Heart right ventricle (tissue), 16 donors: ENCODE measurements around the gene CLEC4C. TPM values are rescaled to one million over a fixed set of nuclear protein-coding genes. Genes with fewer than 3 reads are reported as not detected.
A peak's percentile ranks its signal among the peaks of the same experiment; 100 is the strongest.

Source experiments
- ATAC-seq, 8 donors: fragments of 200-7000 bp; cut with Tn5 transposase; one replicate each; pipeline ENCODE4 v1.9.1; 2020; ENCODE audit warnings: mild to moderate bottlenecking in 8 of 8, moderate library complexity in 8 of 8, moderate number of reproducible peaks in 1 of 8
- DNase-seq, 2 donors: peaks; one replicate each; pipeline ENCODE4 v3.0.0-alpha.2; 2020
- H3K27ac ChIP-seq, 10 donors: fragments of 200-600 bp; sonication (generic) in 2 of 10; one replicate each; pipeline versions ENCODE4 v1.5.0 to v1.8.0; 2020 to 2022; ENCODE audit warnings: mild to moderate bottlenecking in 3 of 10
- H3K27me3 ChIP-seq, 7 donors: fragments of 200-600 bp; one replicate each; pipeline ENCODE4 v1.8.0; 2021 to 2022; ENCODE audit warnings: mild to moderate bottlenecking in 2 of 7
- H3K36me3 ChIP-seq, 9 donors: fragments of 200-600 bp; sonication (generic) in 1 of 9; one replicate each; pipeline versions ENCODE4 v1.5.0 to v1.8.0; 2020 to 2022; ENCODE audit warnings: mild to moderate bottlenecking in 2 of 9
- H3K4me1 ChIP-seq, 9 donors: fragments of 200-600 bp; sonication (generic) in 1 of 9; one replicate each; pipeline versions ENCODE4 v1.5.0 to v1.8.0; 2020 to 2022; ENCODE audit warnings: mild to moderate bottlenecking in 4 of 9
- H3K4me3 ChIP-seq, 10 donors: fragments of 200-600 bp; sonication (generic) in 2 of 10; one replicate each; pipeline versions ENCODE4 v1.5.0 to v1.8.0; 2020 to 2022; ENCODE audit warnings: mild to moderate bottlenecking in 7 of 10, moderate library complexity in 2 of 10
- H3K9me3 ChIP-seq, 11 donors: fragments of 200-600 bp in 10 of 11; sonication (generic) in 2 of 11; one replicate each; pipeline versions ENCODE4 v1.5.0 to v1.8.0; 2013 to 2022; ENCODE audit warnings: mild to moderate bottlenecking in 2 of 11, control low read depth in 1 of 11, moderate library complexity in 1 of 11
- CTCF ChIP-seq, 9 donors: fragments of 200-600 bp; sonication (generic) in 2 of 9; IDR thresholded peaks; one replicate each; pipeline versions ENCODE4 v1.5.0 to v1.8.0; 2021 to 2022; ENCODE audit warnings: antibody characterized with exemption in 9 of 9, mild to moderate bottlenecking in 5 of 9, moderate library complexity in 1 of 9
- WGBS, 2 donors: extraction: QIAGEN DNeasy Blood & Tissue Kit; methylation state at CpG; one replicate each; pipeline ENCODE4 v1.1.7; 2013; ENCODE audit warnings: inconsistent platforms in 1 of 2; 5-methylcytosine and 5-hydroxymethylcytosine counted together
- intact Hi-C, 10 donors: fragments of 100-400 bp; cut with DNase I; formaldehyde crosslinking; loops; one replicate each; pipeline versions ENCODE4 v1.11.1 to v1.14.2; 2022
- polyA plus RNA-seq, 2 donors: library from polyadenylated mRNA; stranded (reverse); fragments of 200-250 nt; gene quantifications; one replicate each; pipeline ENCODE4 v1.2.3, GENCODE V29; 2013
- total RNA-seq, 10 donors: library from RNA; stranded (reverse); fragmentation: NEBNext Ultra II Directional in 3 of 10; extraction: Animal tissue kit (Norgen Biotek cat#: 25700) in 3 of 10; gene quantifications; one replicate each; pipeline versions ENCODE4 v1.2.1 to v1.2.4, GENCODE V29; 2021 to 2023
- donor health status: Arrhythmogenic right ventricular cardiomyopathy.
- donor health status: ischemic (EF 13 %, LVEDD 7.1; RV severe dilation, severe dysfunction).
- donor health status: healthy with polysubstance abuse.
- donor health status: DM: no; HTN: yes; CAD: no.
- donor health status: DM: no; HTN: no; CAD: no.
- donor health status: ischemic (EF 25% LVEDD 6.9; RV normal size, moderate dysfunction).
- donor health status: ischemic (EF 25% LVEDD 5.7; RV mildly dilated, moderate dysfunction).
- donor health status: healthy.
- donor health status: DM: yes; HTN: yes; CAD: no.
- donor health status: Ischemic cardiomyopathy.
- donor health status: ischemic (EF 35%, LVEDD 5.7; RV mildly dilated, moderate dysfunction).
- donor health status: nonischemic (EF 11% LVEDD 7.7; RV severe dilation, severe dysfunction).
- donor health status: DM: yes; HTN: yes; CAD: no.
- donor health status: PGD.
- donor health status: ischemic (EF 29% LVEDD 5.4; RV normal size, mild dysfunction).
- donor health status: nonischemic (EF 23%, LVEDD 6.1; RV moderate dilation, normal function).

Gene CLEC4C
- total and polyA plus RNA-seq, 12 donors = not detected

- peaks cover 0 to 45% (median 8%) of the 10 kb centered on the region in 7 donors for H3K27me3 ChIP-seq
- 62 to 69% methylated on average over 15 of the region's 15 CpGs for WGBS, 2 donors
- no peaks in the 10 kb centered on the region for H3K36me3 ChIP-seq
- intact Hi-C loops = no loop called here
- no peak overlapping the region for H3K27ac ChIP-seq
- DNase-seq = no peak
- no peak for TF ChIP-seq CTCF (IDR thresholded peaks at IDR 0.05)
- no peaks in the 10 kb centered on the region for H3K4me1 ChIP-seq
- H3K4me3 ChIP-seq = no peak overlapping the region
- no peak for ATAC-seq
- no peaks in the 10 kb centered on the region for H3K9me3 ChIP-seq
Observed at GRCh38 chr12:7719946-7720730, 27.0 kb downstream of the CLEC4C start.

- Histone ChIP-seq H3K4me1 (no peaks in the 10 kb centered on the region), H3K4me3 (no peak overlapping the region), H3K36me3 (no peaks in the 10 kb centered on the region), H3K27ac (no peak overlapping the region), H3K27me3 (peaks cover 0 to 38% (median 4%) of the 10 kb centered on the region in 7 donors), H3K9me3 (no peaks in the 10 kb centered on the region)
- peak in 1 of 8 donors; percentile 46 for ATAC-seq
- WGBS, 2 donors = 7 to 9% methylated on average over 5 of the region's 5 CpGs
- intact Hi-C loops = no loop called here
- TF ChIP-seq CTCF (IDR thresholded peaks at IDR 0.05) = peak in 1 of 9 donors; percentile 24
- DNase-seq = no peak
Observed at GRCh38 chr12:7716381-7716780, 30.8 kb downstream of the CLEC4C start.

- WGBS, 2 donors = 92% methylated on average over 28 of the region's 28 CpGs
- DNase-seq (no peak), ATAC-seq (no peak)
- intact Hi-C loops = no loop called here
- H3K4me3 ChIP-seq = no peak overlapping the region
- H3K9me3 ChIP-seq = no peaks in the 10 kb centered on the region
- H3K27me3 ChIP-seq = peaks cover 0 to 17% (median 4%) of the 10 kb centered on the region in 7 donors
- no peaks in the 10 kb centered on the region for H3K4me1 ChIP-seq
- H3K36me3 ChIP-seq = no peaks in the 10 kb centered on the region
- H3K27ac ChIP-seq = no peak overlapping the region
- TF ChIP-seq CTCF (IDR thresholded peaks at IDR 0.05) = no peak
Observed at GRCh38 chr12:7712841-7713442, 34.2 kb downstream of the CLEC4C start.

- Histone ChIP-seq H3K36me3 (no peaks in the 10 kb centered on the region), H3K4me1 (no peaks in the 10 kb centered on the region), H3K27me3 (peaks cover 0 to 17% (median 3%) of the 10 kb centered on the region in 7 donors), H3K9me3 (no peaks in the 10 kb centered on the region), H3K4me3 (no peak within 1 kb of the TSS), H3K27ac (no peak within 1 kb of the TSS)
- intact Hi-C loops = no loop called here
- no peak for TF ChIP-seq CTCF (IDR thresholded peaks at IDR 0.05)
- ATAC-seq = no peak
- WGBS, 2 donors = 61 to 68% methylated on average over 7 of the region's 7 CpGs
- DNase-seq = no peak
Observed at GRCh38 chr12:7711133-7711532, 36.0 kb downstream of the CLEC4C start, which contains the start of gene DPPA3. TSS of gene DPPA3 (plus strand) at chr12:7711433. CDS start at chr12:7711571, 138 bp downstream.
